ENCODE measurements around the gene PARP3.
"Not testable (repeated sequence)": the region's sequence is repeated elsewhere in the genome, so short reads cannot be mapped to it uniquely, and the experiment has no call there.

The PARP3 gene

DNA sequence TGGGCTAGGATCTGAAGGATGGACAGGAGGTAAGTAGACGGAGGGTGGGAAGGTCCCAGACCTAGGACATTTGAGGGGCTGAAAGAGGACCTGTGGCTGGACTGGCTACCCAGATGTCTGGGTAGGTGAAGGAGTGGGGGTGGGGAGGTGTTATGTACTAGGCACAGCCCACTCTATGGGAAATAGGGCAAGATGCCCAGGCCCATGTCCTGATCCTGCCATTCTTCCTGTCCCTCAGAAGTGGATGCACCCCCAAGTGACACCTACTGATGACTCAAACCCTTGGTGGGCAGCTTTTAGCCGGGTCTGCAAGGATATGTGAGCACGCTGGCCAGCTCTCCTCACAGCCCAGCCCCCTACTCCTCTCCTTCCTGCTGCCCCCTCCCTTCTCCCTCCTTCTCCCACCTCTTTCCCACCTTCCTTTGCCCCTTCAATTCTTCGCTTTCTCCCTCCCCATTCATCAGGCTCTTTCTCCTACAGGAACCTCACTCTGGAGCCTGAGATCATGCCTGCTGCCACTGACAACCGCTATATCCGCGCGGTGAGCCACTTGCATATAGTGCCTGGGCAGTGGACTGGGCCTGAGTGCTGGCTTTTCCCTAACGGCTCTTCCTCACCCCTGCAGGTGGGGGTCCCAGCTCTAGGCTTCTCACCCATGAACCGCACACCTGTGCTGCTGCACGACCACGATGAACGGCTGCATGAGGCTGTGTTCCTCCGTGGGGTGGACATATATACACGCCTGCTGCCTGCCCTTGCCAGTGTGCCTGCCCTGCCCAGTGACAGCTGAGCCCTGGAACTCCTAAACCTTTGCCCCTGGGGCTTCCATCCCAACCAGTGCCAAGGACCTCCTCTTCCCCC is 46.4 kb downstream of the PARP3 start:
- DNase-seq: no peak

DNA sequence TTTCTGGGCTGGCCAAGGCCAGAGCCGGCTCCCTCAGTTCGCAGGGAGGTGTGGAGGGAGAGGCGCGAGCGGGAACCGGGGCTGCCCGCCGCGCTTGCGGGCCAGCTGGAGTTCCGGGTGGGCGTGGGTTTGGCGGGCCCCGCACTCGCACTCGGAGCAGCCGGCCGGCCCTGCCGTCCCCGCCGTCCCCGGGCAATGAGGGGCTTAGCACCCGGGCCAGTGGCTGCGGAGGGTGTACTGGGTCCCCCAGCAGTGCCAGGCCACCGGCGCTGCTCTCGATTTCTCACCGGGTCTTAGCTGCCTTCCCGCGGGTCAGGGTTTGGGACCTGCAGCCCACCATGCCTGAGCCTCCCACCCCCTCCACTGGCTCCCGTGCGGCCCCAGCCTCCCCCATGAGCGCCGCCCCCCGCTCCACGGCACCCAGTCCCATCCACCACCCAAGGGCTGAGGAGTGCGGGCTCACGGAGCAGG is 48.4 kb downstream of the PARP3 start:
- not testable (repeated sequence) for DNase-seq

DNA sequence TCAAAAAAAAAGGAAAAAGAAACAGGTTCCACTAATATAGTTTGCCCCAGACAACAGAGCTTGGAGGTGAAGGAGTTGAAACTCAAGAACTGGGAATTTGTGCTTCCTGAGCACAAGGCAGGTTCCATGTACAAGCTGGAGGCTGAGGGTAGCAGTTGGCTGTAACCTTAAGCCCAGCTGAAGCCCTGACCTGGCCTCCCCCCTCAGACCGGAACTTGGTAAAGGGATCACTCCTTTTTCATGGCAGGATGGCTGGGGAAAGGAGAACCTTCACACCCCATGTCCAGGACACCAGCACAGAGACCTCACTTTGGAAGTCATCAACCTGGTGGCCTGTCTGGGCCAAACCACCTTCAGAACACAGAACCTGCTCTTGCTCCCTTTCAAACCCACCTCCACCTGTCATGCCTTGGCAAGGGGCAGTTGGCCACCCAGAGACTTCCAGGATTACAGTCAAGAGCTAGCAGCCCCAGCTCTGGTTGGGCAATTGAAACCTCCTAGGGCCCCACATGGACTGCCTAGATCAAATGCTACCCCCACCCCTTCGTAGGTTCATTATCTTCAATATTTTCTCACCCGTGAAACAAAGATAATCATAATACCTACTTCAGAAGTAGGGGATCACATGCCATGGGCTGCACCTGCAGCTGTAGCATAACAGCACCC is 50.0 kb downstream of the PARP3 start:
- no peak for DNase-seq

DNA sequence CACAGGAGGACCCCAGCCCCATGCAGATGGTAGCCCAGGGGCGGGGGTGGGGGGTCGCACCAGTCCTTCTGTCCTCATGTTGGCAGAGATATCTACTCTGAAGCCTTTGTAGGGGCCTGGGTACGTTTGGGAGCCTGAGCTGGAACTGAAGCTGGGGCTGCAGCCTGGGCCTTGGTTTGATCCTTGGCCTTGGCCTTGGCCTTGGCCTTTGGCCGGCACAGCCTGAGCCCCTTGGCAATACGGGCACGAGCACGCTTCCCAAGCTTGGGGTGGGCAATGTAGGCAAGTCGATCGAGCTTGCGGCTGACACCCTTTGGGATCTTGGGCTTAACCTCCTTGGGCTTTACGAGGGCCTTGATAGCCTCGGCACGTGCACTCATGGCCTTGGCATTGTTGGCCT is 51.5 kb downstream of the PARP3 start:
- not testable (repeated sequence) for DNase-seq

DNA sequence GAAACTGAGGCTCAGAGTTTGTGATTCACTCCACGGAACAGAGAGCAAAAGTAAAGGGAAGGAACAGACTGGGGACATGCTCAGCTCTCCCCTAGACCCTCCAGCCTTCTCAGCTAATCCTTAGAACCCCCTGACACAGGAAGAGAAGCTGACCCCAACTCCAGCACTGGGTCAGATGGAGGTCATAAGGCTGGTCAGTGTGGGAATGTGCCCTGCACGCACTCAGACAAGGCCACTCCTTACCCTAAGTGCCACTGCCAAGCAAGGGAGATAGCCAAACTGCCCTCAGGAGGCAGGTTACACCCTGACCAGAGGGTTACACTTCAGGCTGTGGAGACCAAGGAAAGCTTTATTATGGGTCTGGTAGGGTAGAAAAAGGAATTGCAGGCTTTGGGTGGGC is 52.4 kb downstream of the PARP3 start:
- DNase-seq: no peak

DNA sequence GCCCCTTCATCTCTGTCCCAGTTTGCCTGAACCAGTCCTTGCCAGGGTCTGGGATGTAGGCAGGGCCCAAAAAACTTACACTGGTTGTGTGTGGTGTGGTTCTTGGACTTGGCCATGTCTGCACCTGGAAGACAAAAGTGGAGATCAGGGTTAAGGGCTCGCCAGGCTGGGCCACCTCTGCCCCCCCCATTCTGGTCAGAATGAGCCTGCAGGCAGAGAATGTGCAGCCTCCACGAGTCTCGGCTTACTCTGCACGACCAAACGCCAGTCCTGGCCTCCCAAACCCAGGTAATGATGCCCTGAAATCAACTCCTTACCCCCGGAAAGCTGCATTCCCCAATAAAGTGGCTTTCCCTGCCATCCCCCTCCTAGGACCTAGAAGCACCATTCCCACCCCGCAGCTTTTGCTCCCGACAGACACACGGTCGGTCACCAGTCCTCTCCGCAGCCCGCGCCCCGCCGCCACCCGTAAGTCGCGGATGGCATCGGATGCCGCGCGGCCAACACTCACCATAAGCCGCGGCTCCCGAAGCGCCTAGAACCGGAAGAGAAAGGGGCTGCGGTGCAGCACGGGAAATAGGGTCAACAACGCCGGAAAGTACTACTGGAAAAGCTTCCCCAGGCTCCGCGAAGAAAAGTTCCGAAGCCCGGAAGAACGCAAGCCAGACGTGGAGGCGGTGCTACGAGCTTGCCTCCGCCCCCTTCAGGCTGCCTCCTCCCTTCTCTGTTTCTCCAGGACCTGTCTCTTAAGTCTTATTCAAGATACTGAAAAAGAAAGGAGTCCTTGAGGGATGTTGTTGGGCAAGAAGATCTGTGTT is 53.4 kb downstream of the PARP3 start, which contains the start of gene RPL29:
Gene RPL29, minus strand, starts transcription at position 550 of the 818 bp plus-strand sequence. Its CDS starts 434 bp downstream, at position 116.
- DNase-seq: peak; percentile 72

DNA sequence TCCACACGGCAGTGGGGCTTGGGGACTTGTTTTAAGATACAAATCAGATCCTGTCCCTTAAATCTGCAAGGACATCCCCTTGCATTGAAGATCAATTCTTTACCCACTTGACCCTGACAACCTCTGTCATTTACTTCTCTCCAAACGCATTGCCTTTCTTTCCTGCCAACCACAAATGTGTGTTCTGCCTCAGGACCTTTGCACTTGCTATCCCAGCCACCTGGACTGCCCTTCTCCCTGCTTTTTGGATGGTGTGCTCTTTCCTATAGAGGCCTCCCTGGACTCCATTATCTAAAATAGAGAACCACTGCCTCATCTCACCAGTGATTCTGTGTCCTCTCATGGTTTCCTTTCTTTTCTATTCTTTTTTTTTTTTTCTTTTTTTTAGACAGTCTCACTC is 55.0 kb downstream of the PARP3 start:
- DNase-seq: no peak

DNA sequence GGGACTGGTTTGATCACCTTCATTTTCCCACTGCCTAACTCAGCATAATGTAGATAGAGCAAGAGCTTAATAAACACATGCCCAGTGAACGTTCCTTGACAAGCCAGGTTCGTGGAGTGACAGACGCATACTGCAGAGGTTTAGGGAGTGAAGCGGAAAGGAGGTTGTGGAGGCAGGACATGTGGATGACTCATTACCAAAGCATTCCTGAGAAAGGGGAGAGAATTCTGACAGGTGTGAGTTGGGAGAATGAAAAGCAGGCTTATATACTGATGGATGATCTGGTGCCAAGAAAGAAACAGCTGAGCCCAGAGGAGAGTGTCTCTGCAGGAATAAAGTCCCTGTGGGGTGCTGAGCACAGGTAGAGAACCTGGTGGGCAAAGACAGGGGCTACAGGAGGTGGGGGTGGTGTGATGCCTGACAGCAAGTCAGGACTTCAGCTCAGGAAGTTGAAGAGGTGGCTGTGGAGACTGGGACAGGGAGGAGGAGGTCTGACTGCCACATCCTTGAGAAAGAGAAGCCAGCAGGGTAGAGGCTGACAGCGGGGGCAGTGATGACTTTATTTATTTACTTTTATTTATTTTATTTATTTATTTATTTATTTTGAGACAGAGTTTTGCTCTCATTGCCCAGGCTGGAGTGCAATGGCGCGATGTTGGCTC is 55.9 kb downstream of the PARP3 start:
- DNase-seq: no peak

All from NCI-H2107 (cell line).